Glomerular endothelial cell (primary cell): ENCODE measurements around the gene MACROD2. TPM values are rescaled to one million over a fixed set of nuclear protein-coding genes. Genes with fewer than 3 reads are reported as not detected.

ENCODE experiments used
- DNase-seq: peaks from one replicate; pipeline ENCODE4 v3.0.0-alpha.2; 2011; ENCODE audit warnings: low read depth, low spot score; ENCODE audit errors: extremely low read depth
- total RNA-seq: library from RNA; depleted of rRNA; stranded (reverse); fragments of >200 nt; gene quantifications from 2 replicates; pipeline ENCODE4 v1.2.3, GENCODE V29; 2015

The MACROD2 gene
- total RNA-seq, 1 donor from 2014 or later: 0.76 TPM

DNA sequence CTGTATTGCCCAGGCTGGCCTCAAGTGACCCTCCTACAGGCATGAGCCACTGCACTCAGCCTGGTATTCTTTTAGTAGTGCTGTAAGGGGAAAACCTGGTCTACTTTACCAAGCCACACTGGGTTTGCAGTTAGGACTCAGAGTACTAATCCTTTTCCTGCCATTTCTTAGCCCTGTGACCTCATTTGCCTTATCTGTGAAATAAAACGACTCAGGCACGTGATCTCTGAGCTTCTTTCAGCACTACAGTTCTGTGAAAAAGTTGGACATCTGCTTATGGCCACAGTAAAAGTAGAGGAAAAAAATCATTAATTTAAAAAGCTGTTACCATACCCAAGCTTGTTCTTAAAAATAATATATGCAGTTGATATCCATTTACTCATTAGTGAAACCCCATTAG is 1570.5 kb downstream of the MACROD2 start:
- no peak for DNase-seq

DNA sequence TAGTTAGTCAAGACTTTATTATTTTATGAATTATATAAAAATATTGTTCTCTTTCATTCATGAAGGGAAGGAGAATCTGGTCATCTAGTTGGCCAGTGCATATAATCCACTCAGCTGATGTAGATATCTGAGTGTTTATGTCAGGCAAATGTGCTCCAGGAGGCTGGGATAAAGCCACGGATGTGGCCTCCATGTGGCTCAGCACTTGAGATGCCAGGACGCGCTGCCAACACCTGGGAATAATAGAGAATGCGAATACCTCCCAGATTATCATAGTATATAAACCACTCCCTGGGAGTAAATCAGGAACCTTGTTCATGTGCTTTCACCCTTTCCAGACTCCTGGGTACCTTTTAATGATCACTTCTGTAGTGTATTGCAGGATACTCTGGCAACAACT is 1571.9 kb downstream of the MACROD2 start:
- no peak for DNase-seq

DNA sequence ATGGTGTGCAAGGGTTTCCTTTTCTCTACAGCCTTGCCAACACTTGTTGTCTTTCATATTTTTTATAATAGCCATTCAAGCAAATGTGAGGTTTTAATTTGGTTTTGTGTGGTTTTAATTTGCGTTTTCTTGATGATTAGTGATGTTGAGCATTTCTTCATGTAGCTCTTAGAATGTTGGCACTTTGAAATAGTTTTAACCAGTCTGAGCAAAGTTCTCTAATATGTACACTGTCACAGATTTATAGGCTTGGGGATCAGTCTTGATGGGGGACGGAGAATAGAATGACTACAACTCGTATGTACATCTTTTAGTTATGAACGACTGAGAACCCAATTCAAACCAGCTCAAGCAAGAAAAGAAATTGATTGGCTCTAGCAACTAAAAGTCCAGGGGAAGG is 1574.8 kb downstream of the MACROD2 start:
- DNase-seq: no peak

DNA sequence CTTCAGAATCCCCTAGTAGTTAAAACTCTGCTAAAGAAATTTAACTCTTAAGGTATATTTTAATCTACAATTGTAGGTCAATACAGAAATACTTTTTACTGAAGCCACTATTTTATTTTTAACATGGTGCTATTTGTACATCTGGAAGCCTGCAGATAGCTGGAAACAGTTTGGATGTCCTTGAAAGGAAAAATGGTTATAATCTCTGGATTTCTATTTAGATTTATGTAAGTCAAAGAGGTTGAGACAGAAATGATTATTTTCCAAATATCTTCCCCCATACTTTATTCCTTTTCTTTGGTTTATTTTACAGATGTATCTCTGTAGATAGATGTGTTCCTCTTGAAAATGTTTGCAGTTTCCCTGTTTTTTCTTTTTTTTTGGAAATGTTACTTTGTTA is 1575.7 kb downstream of the MACROD2 start:
- no peak for DNase-seq

DNA sequence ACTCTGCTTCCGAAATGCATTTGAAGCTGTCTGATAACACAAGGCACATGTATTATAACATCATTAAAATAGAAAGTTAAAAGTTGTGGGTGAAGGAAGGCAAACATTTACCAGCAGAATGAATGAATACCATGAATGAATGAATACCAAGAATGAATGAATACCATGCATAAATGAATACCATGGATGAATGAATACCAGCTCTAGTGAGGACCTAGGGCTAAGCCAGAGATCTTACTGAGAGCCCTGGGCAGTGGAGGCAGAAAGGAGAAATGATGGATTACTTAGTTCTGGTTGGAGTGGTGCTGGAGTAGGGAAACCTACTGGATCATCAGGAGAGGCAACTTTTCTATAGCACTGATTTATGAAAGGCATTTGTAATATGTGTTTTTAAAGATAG is 1579.9 kb downstream of the MACROD2 start:
- no peak for DNase-seq

DNA sequence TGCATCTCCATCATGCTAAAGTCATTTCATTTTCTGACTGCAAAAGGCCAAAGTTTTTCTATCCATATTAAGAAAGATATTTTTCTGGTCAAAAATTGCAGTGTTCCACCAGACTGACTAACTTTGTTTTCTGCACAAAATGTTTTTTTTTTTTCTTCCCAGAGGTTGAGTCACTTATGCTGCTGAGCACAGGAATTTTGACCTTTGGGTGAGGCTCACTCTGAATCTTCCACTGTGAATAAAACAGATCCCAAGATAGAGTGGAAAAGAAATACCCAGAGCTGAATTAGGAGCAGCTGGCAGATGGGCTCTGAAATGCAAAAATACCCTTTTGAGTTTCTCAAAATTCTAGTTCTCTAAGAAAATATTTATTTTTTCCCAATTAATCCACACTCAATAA is 1581.1 kb downstream of the MACROD2 start:
- no peak for DNase-seq

DNA sequence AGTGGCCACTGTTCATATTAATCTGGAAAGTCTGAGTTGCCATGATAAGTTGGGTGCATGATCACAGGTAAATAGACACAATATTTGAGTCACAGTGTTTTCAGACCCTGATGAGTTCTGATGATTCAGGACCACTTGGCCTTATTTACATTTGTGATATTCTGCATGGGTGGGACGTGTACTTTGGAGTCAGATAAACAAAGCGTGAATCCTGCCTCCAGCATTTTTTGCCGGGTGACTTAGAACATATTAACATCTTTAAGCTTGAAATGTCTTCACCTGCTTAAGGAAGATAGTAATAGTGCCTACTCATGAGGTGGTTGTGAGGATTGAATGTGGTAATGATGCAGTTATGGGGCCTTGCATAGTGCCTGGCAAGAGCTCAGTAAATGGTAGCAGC is 1582.8 kb downstream of the MACROD2 start:
- no peak for DNase-seq

DNA sequence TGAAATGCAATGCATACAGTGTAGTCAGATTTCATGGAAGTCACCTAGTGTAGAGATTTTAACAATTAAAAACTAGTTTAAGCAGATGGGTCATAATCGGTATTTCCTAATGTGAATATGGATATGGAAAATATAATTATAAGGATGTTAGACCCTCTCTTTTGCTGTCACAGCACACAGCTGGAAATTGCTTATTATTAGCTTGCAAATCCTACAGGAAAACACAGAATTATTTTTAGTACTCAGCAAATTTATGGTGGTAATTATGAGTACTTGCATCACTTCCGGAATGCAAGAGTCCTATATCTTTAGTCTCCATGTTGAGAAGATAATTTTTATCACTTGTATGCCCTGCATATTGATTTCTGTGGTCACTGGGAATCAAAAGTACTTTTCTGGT is 1584.4 kb downstream of the MACROD2 start:
- no peak for DNase-seq

DNA sequence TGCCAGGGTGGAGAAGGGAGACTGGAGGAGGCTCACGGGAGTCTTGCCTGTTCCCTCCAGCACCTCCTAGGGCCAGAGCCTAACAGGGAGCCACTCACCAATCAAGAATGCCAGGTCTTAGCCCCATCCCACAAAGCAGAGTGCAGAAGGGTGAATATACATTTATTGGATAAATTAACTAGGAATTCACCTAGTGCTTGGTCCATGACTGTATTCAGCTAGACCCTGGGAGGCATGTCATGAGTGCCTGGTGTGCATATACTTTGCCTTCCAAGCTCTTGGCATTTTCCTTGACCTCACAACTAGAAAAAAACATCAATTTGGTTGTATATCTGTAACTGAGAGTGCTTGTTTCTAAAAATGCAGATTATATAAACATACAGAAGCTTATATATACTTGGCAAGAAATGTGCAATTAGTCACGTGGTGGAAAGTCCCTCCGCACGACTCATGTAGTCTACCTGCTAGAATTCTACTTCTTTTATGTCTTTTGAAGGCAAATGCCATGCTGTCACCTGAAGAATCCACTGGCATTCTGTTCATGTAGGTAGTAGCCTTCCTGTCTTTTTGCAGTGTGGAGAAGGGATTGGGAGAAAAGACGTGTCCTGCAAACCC is 1586.9 kb downstream of the MACROD2 start:
- DNase-seq: no peak

DNA sequence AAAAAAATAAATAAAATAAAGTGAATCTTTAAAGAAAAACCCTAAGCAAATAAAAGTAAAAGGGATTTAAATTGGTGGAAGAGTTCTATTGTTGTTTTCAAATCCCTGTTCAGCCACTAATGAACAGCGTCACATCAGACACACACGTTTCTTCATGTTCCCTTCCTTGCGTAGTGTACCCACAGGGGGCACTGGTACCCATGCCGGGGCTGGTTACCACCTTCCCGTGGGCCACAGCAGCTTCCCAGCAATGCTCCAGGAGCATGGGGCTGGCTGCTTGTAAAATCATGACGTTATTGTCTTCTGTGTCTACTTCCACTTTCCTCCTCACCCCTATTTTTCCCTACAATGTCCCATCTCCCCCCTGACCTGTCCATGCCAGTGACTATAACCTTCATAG is 1589.2 kb downstream of the MACROD2 start:
- no peak for DNase-seq

DNA sequence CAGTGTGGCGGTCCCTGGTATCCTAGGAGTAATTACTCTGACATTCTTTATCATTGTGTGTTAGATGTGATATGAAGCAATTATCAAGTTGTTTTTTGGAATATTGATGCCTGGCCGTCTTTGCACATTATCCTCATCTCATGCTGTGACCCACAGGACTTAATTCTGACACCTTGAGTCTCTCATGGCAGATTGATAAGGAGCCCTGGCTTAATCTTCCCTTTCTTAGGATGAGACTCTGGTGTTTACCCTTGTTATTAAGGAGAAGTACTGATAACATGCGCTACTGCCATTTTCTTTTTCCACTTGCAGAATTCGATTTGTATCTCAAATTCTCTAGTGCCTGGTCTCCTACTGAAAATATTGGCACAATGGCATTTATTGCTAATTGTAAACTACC is 1597.8 kb downstream of the MACROD2 start:
- no peak for DNase-seq

DNA sequence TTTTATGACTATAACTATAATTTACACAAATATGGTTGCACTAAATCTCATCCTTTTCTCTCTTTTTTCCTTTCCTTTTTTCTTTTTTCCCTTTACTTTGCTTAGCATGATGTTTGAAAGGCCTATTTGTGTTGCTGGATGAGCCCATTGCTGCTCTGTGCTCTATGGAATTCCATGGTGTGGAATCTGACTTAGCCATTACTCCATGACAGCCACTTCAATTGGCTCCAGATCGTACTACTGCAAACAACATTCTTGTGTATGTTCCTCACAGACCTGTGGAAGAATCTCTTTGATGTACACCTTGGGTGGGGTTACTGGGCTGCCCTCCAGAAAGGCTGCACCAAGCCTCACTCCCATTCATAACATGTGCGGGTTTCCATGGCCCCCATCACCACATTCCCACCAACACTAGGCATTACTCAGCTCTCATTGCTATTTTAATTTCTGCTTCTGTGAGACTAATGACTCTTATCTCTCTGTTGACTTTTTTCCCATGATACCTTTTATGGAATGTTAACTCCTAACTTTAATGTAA is 1598.9 kb downstream of the MACROD2 start:
- DNase-seq: no peak

DNA sequence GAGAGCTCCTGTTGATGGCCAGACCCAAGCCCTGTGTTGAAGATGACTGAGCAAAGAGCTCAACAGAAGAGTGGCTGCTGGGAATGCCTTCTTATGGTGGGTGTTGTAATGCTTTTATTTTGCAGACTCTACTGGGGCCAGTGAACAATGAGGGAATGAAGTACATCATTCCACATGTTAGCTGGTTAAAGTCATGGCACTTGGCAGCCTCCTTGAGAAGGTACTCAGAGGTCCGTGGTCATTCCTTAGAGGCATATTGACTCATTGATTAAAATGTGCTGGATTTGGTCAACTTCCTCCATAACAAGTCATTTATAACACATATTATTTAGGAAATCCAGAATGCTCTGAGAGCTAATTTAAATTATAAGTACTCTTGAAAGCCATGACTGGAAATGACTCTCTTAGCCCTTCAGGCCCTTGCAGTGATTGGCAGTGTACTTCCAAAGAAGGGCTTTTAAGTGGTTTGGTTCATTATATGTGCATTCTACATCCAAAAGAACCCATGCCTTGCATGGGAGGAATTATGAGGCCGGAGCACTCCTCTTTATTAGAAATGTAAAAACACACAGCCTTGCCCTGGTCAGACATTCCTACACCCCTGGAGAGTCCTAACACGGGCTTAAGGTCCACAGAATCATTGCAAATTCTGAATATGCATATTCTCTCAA is 1601.0 kb downstream of the MACROD2 start:
- no peak for DNase-seq

DNA sequence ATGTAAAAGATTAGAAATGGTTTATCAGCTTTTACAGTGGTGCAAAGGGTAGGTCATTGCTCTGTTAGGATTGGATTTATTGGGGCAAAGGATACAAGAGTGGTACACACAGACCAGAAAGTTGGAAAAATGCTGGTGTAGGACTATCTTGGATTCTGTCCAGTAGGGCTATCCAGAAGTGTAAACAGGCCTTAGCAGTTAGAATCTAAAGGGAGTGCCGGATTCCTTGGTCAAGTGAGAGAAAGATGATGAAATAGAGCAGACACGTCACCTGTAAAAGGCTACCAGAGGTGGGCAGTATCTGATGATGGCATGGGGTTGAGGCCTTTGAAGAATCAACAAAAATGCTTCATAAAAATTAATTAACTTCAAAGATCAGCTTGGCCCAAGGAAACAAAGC is 1602.0 kb downstream of the MACROD2 start:
- no peak for DNase-seq

DNA sequence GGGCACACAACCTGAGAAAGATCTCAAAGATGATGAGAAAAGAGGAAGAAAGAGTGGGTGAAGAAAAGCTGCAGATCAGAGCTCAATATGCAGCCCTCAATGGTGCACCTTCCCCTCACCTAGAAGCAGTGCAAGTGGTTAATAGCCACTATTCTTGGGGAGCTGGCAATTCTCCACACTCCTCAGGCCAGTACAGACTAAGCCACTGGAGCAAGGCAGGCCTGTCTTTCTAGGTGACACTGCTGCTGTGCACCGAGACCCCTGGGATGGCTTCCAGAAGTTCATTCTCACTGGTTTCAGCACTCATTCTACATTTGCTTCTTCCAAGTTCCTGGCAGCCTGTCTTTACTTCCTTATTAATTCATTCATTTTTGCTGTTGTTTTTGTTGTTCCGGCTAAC is 1604.6 kb downstream of the MACROD2 start:
- no peak for DNase-seq

DNA sequence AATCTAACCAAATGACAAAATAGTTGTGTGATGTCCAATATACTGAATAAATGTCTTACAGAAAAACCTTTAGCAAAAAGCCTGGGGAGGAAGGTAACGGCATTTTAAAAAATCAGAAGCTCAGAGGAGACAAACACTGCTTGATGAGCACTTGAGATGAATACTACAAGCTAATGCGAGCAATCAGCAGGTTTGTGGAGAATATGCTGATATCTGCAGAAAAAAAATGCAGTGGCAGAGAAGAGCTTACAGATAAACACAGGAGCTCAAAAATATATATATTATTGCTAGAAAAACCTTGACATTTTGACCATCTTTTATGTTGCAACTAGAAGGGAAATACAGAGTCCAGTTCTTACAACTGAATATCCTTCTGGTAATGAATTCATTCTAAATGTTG is 1605.2 kb downstream of the MACROD2 start:
- DNase-seq: no peak

DNA sequence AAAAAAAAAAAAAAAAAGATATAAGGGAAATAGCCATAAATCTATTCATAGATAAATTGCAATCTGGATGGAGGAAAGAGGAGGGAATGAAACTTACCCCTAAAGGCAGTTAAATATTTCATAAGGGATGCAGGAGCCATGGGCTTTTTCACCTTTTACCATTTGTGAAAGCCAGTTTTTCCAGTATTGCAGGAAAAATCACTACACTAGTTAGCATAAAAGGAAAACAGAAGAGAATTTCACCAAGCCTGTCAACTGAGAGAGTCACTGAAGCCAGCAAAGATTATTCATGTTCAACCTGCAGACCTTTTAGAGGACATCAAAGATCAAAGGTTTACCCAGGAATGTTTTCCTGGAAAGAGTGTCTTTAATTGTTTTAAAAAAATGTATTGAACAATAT is 1608.2 kb downstream of the MACROD2 start:
- no peak for DNase-seq

DNA sequence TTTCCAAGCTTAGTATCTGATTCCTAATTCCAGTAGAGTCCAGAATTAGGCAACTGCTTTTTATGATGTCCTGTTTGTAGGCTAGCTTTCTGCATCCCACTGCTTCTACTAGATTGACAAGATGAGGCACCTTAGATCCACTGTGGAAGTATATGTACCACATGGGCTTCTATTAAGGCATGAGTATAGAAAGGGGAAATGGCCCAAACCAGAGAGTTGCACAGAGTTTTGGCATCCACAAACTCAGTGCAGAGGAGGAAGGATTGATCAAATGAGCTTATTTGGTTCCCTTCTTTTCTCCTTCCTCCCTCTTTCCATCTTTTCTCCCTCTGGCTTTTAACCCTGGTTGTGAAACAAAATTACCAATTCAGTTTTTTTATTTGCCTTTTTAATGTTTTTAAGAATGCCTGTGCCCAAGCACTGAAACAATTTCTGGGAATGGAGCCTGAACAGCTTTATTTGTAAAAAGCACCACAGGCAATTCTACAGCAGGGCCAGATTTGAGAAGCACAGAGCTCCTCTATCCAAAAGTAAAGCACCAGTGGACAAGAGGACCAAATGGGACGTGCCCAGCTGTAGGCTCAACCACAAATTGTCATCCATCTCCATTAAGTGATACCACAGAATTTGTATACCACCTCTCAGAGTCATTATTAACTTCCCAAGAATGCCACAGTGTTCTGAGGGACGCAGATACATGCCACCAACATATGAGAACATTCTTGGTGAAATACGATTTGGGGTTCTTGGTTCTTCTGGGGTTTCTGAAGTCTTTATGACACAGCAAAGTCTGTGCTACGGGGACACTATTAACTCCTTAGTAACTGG is 1608.9 kb downstream of the MACROD2 start:
- no peak for DNase-seq

DNA sequence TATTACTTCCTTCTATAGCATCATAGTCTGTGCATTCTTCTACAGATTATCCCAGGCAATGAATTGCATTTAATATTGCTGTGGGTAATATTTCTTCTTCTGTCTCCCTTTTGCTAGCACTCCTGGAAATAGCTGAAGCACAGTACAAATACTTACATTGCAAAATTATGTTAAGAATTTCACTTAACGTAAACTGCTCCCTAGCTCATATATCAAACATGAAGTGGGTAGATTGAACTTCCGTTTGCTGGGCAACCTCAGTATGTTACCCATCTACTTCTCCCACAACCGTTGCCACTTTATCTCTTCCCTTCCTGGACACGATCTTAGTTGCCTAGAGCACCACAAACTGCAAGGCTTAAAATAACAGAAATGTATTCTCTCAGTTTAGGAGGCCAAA is 1614.6 kb downstream of the MACROD2 start:
- no peak for DNase-seq

DNA sequence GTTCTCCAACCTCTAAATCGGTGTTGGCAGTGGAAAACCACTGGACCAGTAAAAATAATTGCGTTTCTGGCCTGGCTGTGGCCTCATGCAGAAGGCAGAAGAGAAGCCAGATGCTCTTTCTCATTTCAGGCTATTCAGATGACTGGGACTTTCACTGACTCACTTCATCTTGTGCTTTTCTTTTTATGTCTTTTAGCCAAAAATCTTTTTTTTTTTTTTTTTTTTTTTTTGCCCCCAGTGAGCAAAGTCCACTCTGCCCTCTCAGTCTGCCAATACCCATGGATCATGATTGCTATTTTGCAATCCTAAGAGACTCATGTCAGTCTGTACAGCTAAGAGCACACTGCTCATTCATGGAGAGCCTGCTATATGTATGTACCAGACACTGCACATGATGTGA is 1615.5 kb downstream of the MACROD2 start:
- no peak for DNase-seq

DNA sequence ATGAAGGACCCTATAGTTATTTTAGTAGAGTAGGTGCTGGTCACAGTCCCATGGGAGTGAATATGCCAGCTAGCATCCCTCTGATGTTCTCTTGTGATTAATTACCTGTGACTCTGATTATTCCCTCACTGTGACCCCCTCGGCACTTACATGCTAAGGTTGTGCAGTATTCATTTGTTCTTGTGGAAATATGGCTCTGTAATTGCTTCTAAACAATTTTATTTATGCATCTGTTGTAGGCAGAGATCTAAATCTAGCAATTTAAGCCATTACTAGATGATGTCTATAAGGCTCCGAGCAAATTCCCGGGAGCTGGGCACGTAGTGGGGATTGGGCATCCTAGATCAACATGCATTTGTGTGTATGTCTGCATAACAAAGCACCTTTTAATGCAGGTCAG is 1616.2 kb downstream of the MACROD2 start:
- no peak for DNase-seq

DNA sequence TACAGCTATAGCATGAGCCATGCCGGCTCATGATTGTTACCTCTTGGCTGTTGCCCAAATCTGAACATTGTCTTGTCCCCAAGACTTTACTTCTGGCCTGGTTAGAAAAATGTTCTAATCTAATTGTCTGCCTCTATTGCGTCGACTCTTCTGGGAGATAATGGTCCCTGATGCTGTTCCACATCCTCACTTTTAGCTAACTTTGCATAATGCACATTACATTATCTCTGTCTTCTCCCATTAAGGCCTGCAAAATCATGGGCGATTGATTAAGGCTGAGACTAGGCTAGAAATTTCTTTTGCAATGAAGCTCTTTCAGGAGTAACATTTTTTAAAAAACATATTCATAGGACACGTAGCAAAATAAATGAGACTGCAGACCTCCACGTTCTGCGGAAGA is 1616.9 kb downstream of the MACROD2 start:
- DNase-seq: no peak
